Right hindlimb (tissue), 1 donor: ENCODE data around the gene ARMS2.

Experiments used
- DNase-seq: peaks from one replicate; pipeline ENCODE4 v3.0.0-alpha.2; 2018

ARMS2 gene

DNA sequence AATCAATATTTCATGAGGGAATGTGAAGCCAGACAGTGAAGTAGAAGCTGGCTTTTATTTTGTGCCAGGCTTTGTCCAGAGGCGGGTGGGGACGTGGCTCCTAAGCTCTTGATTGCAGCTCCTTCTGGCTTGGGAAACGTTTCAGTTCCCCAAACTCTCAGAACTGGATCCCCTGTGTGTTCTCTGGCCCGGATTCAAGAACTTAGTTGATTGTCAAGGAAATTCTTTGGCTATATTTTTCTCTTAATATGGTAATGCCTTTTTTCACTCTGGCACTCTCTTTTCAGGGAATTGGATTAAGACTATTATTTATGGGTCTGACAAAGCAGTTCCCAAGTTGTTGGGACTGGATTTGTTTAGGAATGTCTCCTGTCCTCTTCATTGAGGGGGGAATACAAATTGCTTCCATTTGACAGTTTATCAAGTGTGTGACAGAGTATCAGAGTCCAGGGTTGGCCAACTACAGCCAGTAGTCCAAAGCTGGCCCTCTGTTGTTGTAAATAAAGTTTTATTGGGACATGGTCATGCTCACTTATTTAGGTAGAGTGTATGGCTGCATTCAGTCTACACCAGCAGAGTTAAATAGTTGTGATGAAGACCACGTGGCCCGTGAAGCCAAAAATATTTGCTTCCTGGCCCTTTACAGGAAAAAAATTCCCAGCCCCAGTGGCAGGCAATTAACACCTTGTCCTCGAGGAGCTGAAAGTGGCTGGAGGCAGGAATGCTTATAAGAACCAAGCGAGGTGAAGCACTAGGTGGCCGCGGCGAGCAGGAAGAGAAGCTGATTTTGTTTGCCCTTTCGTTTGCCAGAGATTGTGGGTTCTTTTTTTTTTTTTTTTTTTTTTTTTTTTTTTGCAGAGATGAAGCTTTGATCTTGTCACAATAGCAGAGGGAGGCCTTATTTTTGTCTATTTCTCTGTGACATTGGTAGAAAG lies 41.2 kb downstream of the ARMS2 start:
- DNase-seq: no peak

DNA sequence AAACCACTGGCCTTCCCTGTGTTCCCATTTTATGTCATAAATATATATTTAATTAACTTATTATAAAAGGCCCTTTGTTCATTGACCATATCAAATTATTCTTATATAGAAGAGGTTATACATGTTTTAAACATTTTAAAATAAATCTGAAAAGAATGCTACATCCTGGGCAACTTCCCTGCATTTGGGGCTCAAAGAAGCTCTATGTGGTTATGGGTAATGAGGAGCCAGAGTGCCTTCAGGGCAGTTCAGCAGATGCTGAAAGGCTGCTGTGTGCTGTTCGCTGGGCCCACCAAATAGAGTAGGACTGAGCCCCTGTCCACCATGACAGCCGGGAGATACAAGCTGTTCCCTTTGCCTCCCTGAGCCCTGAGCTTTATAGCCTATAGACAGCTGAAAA lies 42.8 kb downstream of the ARMS2 start:
- DNase-seq: no peak

DNA sequence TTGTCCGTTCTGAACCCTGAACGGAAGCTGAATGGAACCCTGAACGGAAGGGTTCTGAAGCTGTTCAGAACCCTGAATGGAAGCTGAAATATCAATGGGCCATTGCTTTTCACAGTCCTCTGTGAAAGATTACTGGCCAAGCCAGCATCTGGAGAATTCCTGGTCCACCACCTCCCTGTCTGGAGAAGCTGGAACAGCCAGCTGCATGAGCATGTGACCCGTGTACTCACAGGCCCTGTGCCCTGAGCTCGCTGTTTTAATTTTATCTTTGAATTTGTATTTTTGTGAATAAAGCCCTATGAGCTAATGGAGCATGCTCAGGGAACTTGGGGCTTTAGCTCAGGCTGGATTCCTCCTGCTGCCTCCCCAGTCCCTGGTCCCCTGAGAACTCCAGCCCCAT lies 44.1 kb downstream of the ARMS2 start:
- DNase-seq: no peak

DNA sequence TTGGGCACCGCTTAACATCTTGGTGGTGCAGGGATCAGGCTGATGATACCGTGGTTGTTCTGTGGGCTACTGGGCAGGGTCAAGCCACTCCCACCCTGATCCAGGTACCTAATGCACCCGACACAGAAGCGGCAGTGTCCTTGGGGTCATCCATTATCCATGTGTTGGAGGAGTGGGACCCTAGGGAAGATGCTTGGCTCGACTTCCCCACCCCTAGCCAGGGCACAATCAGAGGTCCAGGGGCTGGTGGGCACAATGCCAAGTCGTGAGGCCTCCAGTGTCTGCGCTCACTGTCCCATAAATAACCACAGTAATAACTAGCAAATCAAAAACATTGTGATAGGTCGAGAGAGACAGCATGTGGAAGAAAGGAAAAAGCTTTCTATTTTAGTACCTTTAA lies 44.6 kb downstream of the ARMS2 start:
- DNase-seq: no peak

DNA sequence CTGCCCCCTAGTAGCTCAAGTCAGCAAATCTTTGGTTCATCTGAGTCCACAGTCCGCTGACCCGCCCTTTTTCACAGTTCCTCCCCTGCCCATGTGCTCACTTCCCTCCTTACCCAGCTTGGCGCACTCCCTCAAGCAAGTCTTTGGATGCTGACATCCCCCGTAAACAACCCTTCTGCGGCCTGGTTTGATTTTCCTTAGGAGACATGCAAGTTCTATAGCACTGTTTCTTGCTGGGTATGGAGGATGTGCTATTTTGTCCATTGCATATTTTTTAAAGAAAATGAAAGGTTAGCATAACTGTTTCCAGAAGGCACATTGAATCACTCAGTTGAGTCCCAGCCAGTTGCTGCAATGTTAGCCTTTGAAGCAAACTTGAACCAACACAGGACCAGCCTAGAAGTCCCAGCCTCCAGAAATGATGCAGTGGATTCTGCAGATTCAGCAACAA lies 45.1 kb downstream of the ARMS2 start:
- DNase-seq: peak; percentile 65

DNA sequence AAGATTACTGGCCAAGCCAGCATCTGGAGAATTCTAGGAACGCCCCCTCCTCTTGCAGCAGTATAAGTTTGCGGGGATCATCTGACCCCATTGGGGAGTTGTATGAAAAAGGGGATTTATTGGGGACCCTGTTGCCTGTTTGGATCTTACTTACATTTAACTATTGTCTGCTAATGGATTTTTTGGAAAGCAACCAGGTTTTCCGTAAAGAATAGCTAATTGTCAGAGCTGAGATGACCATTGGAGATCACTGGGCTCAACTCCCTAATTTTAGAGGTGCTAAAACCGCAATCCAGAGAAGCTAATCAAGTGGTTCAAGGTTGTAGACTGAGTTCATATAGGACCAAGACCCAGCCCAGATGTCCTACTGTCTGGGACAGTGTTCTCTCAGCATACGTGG lies 45.7 kb downstream of the ARMS2 start:
- no peak for DNase-seq

DNA sequence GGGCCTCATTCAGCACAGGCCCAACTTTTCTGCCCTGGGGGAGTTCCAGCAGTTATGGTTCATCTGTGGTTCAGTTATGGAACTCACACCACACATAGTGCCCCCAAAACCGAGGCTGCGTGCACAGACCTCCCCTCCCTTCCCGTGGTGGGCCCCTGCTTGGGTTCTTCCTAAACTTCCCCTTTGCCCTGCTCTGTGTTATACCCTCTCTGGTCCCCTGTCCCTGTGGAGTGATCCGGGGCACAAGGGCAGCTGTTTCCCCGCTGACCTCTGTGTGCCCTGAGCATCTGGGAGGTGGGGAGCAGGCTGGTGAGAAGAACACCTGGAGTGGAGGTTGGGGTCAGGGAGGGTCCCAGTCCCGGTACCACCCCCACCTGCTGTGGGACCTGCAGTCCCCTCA lies 46.3 kb downstream of the ARMS2 start:
- DNase-seq: no peak

DNA sequence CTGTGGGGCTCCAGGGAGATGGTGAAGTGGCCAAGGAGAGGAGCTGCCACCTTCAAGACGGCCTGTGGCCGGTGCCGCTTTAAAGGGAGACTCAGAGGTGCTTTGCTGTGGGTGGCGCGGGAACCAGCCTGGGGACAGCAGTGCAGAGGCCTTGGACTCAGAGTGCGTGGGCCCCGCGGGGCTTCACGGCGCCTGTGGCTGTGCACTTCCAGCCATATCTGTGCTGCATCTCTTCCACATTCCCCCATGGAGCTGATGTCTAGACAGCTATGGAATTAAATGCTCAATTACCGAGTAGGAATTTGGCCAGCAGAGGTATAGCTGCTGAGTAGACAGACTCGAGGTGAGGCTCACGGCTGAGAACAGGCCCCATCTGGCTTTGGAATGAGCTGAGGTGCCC lies 48.6 kb downstream of the ARMS2 start:
- no peak for DNase-seq

DNA sequence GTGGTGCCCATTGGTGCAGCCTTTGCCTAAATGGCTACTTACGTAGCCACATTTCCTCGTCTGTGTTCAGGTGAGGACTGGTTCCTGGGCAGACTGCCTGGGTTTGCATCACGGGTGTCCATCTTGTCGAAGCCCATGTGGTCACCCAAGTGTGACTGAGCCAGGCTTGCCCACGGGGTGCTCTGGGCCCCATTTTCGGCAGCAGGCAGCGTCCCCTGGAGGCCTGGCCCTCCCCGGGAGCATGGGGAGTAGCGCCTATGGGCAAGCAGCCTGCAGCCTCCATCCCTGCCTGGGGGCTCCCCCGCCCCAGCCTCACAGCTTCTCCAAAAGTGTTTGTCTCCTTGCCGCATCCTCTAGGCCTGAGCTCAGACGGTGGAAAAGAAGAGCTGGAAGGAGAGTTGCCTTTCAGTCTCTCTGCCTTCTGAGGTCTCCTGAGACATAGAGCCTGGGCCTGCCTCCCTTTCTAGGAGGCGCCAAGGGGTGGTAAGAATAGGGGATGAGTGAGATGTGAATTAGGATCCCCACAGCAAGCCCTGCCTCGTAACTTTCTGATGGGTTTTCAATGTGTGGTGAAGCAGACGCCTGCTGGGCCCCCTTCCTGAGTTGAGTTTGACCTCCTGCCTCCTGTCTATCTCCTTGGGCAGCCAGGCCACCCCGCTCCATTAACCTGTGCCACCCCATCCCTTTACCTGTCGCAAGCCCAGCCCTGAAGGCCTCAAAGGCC lies 49.6 kb downstream of the ARMS2 start:
- no peak for DNase-seq

DNA sequence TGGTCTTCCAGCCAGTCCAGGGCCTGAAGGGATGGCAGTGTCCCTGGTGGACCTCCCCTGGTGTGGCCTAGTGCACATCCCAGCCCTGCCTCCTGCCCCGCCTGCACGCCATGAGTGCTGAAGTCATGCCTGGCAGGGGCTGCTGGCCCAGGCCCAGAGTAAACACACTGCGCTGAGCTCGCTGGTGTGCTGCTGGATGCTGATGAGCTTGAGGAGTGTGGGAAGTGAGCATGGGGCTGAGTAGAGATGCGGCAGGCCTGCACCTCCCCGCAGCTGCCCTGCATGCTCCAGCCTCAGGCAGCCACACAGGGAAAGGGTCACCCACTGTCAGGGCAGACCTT lies 50.1 kb downstream of the ARMS2 start:
- peak; percentile 94 for DNase-seq

DNA sequence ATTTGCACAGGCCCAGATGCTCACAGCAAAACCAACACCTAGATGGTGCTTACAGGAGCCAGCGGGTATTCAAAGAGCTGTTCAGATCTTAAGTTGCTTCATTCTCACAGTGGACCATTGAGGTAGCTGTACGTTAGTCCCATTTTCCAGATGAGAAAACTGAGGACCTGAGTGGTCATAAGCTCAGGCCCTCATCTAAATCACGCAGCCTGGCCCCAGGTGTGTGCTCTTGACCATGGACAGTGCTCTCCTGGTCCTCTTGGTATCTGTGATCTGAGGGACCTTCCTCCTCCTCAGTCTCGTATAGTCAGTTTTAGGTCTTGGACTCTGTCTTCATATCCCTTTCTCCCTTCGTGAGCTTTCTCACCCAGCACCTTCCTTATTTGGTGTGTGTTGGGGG lies 50.6 kb downstream of the ARMS2 start:
- DNase-seq: no peak

DNA sequence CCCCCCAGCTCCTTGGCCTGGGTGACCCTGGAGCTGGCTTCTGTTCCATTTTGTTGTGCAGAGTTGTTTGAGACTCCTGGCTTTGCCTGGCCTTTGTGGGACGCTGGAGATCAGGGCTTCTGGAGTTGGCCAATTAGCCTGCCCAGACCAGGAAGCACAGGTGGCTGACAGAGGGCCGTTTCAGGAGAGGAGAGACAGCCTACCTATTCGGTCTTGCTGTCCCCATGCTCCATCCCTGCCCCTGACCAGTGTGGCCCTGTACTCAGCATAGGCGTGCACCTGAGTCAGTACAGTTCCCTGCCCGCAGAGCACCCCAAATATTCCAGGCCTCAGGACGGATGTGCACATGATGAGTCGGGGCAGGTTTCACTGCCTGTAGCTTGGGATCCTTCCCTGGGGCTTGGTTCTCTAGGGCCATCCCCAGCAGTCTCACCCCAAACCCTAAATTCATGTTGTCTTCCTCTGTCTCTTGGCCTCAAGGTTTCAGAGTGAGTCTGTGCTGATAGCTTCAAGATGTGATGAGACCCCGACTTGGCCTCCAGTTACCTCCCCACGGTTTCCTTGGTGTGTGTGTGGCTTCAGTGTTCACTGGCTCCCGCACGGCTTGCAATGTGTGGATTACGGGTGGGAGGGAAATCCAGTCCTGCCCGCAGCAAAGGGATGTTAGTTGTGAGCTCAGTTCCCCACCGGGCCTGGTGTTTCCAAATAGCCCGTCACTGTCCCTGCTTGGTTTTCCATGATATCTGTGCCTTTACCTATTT lies 51.6 kb downstream of the ARMS2 start:
- DNase-seq: no peak
